Urinary bladder (tissue), 4 donors: ENCODE measurements around the gene TCEANC2. TPM values are rescaled to one million over a fixed set of nuclear protein-coding genes. Genes with fewer than 3 reads are reported as not detected.
"Not testable (repeated sequence)": the region's sequence is repeated elsewhere in the genome, so short reads cannot be mapped to it uniquely, and the experiment has no call there.

Experiments
- DNase-seq: peaks from one replicate; pipeline ENCODE4 v3.0.0-alpha.2; 2015; ENCODE audit errors: extremely low spot score
- H3K27ac ChIP-seq: one replicate; pipeline ENCODE4 v1.5.1; 2013; ENCODE audit warnings: low read depth, mild to moderate bottlenecking, moderate library complexity
- H3K36me3 ChIP-seq: one replicate; pipeline ENCODE4 v1.6.1; 2013; ENCODE audit warnings: mild to moderate bottlenecking, moderate library complexity; ENCODE audit not compliant: insufficient read depth
- H3K4me1 ChIP-seq: one replicate; pipeline ENCODE4 v1.6.1; 2013; ENCODE audit warnings: mild to moderate bottlenecking, moderate library complexity; ENCODE audit not compliant: insufficient read depth
- H3K4me3 ChIP-seq: one replicate; pipeline ENCODE4 v1.5.1; 2013; ENCODE audit warnings: low read depth, low read length
- WGBS: extraction: QIAGEN DNeasy Blood & Tissue Kit; methylation state at CpG from one replicate; pipeline ENCODE4 v1.1.7; 2013; 5-methylcytosine and 5-hydroxymethylcytosine counted together
- polyA plus RNA-seq: library from polyadenylated mRNA; stranded (reverse); fragments of 200-250 nt; gene quantifications from one replicate; pipeline ENCODE4 v1.2.3, GENCODE V29; 2013
- total RNA-seq: library from RNA; depleted of rRNA; stranded (reverse); fragments of >200 nt; gene quantifications from one replicate; pipeline ENCODE4 v1.2.3, GENCODE V29; 2014
- donor health status: healthy with polysubstance abuse.
- donor health status: healthy.

Gene TCEANC2
- total and polyA plus RNA-seq, 2 donors: 3.4 to 7.6 TPM

DNA sequence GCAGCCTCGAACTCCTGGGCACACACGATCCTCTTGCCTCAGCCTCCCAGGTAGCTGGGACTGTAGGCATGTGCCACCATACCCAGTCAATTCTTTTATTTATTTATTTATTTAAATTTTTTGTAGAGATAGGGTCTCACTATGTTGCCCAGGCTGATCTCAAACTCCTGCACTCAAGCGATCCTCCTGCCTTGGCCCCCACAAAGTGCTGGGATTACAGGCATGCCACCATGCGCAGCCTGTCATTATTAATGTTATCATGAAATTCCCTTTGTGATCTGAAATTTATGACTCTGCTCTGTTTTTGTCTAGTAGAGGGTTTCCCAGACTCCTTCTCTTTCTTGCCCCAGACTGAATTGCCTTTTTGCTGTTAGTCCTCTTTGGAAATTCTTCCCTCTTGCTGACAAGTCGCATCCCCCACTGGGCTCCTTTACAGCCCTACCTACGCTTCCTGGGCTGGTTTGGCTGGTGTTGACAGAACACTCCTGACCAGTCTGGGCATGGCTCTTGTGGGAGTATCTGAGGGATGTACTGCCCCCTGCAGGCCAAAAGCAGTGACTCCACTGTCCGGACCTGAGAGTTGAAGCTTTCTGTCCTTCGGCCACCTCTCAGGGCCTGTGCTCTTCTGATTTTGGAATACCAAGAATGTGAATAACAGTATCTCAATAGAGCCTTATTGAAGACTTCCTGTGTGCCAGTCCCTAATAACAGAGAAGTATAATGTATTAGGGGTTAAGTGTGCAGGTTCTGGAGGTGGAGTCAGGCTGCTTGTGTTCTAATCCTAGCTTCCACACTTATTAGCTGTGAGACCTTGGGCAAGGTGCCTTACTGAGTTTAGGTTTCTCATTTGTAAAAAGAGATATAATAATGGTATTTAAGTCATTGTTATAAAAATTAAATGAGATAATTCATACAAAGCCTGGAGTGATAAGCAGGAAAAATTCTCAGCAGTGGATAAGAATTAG lies 28.2 kb downstream of the TCEANC2 start:
- WGBS: 86% methylated on average over 8 of the region's 8 CpGs
- H3K4me3 ChIP-seq: no peak overlapping the region
- no peak for DNase-seq
- H3K36me3 ChIP-seq: no peaks in the 10 kb centered on the region
- no peak overlapping the region for H3K27ac ChIP-seq
- H3K4me1 ChIP-seq: no peaks in the 10 kb centered on the region

DNA sequence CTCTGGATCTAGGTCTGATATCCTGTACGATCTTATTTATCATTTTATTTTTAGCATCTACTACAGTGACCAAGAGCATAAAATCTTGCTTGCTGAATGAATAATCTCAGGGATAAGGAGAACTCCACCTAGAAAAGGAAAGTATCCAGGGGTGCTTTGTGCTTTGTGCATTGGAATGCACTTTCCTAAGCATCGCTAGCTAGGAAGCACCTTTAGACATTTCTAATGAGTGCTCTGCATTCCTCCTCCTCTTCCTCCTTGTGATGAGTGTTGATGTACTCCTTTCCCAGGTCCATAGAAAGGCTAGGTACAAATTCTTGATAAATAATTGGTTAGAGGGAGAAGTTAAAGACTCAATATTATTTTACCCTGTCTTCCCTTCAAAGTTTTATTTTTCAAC lies 31.4 kb downstream of the TCEANC2 start:
- no peak overlapping the region for H3K4me3 ChIP-seq
- no peak for DNase-seq
- 86% methylated on average over 2 of the region's 2 CpGs for WGBS
- no peaks in the 10 kb centered on the region for H3K36me3 ChIP-seq
- H3K4me1 ChIP-seq: no peaks in the 10 kb centered on the region
- no peak overlapping the region for H3K27ac ChIP-seq

DNA sequence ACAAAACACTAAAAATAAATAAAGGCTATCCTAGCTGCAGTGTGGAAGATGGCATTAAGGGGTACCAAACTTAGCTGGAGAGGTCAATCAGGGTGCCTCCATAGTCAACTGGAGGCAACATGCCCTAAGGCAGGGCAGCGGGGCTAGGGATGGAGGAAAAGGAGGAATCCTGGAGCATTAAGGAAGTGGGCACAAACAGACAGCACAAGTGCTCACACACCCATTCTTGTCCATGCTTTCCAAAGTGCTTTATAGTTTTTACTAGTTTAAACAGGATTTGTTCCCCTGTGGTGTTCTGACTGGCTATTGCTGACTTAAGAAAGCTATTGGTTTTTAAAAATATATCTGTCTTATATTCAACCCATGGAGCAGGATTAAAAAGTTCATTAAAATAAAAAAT lies 33.3 kb downstream of the TCEANC2 start:
- Histone ChIP-seq H3K4me3 (no peak overlapping the region), H3K36me3 (no peaks in the 10 kb centered on the region), H3K4me1 (no peaks in the 10 kb centered on the region), H3K27ac (no peak overlapping the region)
- DNase-seq: no peak
- 96% methylated on average over 1 of the region's 1 CpG for WGBS

DNA sequence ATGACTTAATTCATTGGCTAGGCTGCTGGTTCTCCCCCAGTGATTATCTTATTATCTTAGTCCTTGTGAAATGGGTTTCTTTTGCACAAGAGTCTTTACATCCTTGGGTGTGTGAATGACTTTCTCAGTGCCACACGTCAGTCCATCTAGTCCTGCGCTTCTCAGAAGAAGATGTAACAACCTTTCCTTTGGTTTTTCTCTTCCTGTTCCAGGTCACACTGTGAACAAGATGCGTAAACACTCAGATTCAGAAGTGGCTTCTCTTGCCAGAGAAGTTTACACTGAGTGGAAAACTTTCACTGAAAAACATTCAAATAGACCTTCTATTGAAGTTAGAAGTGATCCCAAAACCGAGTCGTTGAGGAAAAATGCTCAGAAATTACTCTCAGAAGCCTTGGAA lies 35.0 kb downstream of the TCEANC2 start:
- no peak for DNase-seq
- no peak overlapping the region for H3K27ac ChIP-seq
- H3K4me1 ChIP-seq: no peaks in the 10 kb centered on the region
- H3K36me3 ChIP-seq: no peaks in the 10 kb centered on the region
- 93% methylated on average over 5 of the region's 5 CpGs for WGBS
- no peak overlapping the region for H3K4me3 ChIP-seq

- Histone ChIP-seq H3K27ac (no peak overlapping the region), H3K36me3 (no peaks in the 10 kb centered on the region), H3K4me1 (no peaks in the 10 kb centered on the region), H3K4me3 (no peak overlapping the region)
- WGBS: 92% methylated on average over 3 of the region's 3 CpGs
- DNase-seq: no peak
Observed at GRCh38 chr1:54091666-54092065, 38.3 kb downstream of the TCEANC2 start.

- Histone ChIP-seq H3K4me3 (no peak overlapping the region), H3K36me3 (no peaks in the 10 kb centered on the region), H3K4me1 (no peaks in the 10 kb centered on the region), H3K27ac (no peak overlapping the region)
- DNase-seq: no peak
- WGBS: 86% methylated on average over 4 of the region's 4 CpGs
Observed at GRCh38 chr1:54094001-54094729, 40.8 kb downstream of the TCEANC2 start.

DNA sequence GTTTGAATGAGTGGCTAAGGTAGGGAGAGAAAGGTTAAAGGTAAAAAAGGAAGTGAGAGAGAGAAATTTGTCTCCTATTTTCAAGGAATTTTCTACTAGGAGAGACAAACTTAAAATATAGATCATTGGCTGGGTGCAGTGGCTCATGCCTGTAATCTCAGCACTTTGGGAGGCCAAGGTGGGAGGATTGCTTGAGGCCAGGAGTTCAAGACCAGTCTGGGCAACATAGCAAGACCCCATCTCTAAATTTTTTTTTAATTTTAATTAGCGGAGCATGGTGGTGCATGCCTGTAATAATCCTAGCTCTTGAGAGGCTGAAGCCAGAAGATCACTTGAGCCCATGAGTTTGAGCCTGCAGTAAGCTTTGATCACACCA lies 41.3 kb downstream of the TCEANC2 start:
- not testable (repeated sequence) for H3K4me1 ChIP-seq, H3K27ac ChIP-seq, DNase-seq, H3K4me3 ChIP-seq, H3K36me3 ChIP-seq
- WGBS: 100% methylated on average over 1 of the region's 1 CpG

GRCh38 chr1:54095546-54096226 lies 42.3 kb downstream of the TCEANC2 start:
- DNase-seq: no peak
- Histone ChIP-seq H3K4me1 (no peaks in the 10 kb centered on the region), H3K4me3 (no peak overlapping the region), H3K27ac (no peak overlapping the region), H3K36me3 (no peaks in the 10 kb centered on the region)
- WGBS: 73% methylated on average over 8 of the region's 8 CpGs

- DNase-seq: no peak
- no peaks in the 10 kb centered on the region for H3K36me3 ChIP-seq
- WGBS: 80% methylated on average over 25 of the region's 25 CpGs
- no peak overlapping the region for H3K27ac ChIP-seq
- H3K4me3 ChIP-seq: no peak overlapping the region
- H3K4me1 ChIP-seq: no peaks in the 10 kb centered on the region
Observed at GRCh38 chr1:54096227-54096876, 42.9 kb downstream of the TCEANC2 start.

DNA sequence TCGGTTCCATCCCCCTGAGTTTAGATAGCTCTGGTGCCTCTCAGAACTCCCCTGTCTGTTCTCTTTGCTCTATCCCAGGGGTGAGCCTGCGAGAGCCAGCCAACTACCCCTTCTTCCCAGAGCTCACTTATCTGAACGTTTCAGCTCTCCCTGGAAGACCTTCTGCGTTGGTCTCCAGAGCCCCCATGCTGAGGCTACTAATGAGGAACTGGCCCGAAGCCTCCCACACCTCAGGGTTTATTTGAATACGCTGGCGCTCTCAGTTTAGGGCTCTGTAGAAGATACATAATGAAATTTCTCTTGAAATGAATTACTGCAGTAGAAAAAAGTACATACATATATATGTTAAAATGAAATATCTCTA lies 43.5 kb downstream of the TCEANC2 start:
- 71% methylated on average over 7 of the region's 7 CpGs for WGBS

GRCh38 chr1:54099061-54099610 lies 45.7 kb downstream of the TCEANC2 start:
- Histone ChIP-seq H3K4me1 (no peaks in the 10 kb centered on the region), H3K27ac (no peak overlapping the region), H3K36me3 (no peaks in the 10 kb centered on the region), H3K4me3 (no peak overlapping the region)
- 82% methylated on average over 6 of the region's 6 CpGs for WGBS
- no peak for DNase-seq

More for the DNA sequence above, 43.5 kb downstream of the TCEANC2 start:
- Histone ChIP-seq H3K27ac (no peak overlapping the region), H3K4me3 (no peak overlapping the region), H3K36me3 (no peaks in the 10 kb centered on the region), H3K4me1 (no peaks in the 10 kb centered on the region)
- DNase-seq: no peak

- no peak overlapping the region for H3K4me3 ChIP-seq
- WGBS: 91% methylated on average over 2 of the region's 2 CpGs
Observed at GRCh38 chr1:54100500-54100899, 47.1 kb downstream of the TCEANC2 start.

GRCh38 chr1:54103414-54103813 lies 50.0 kb downstream of the TCEANC2 start:
- Histone ChIP-seq H3K27ac (no peak overlapping the region), H3K4me1 (no peaks in the 10 kb centered on the region), H3K36me3 (no peaks in the 10 kb centered on the region), H3K4me3 (no peak overlapping the region)
- WGBS: 91% methylated on average over 6 of the region's 6 CpGs
- DNase-seq: no peak

More at GRCh38 chr1:54100500-54100899, 47.1 kb downstream of the TCEANC2 start:
- Histone ChIP-seq H3K4me1 (no peaks in the 10 kb centered on the region), H3K27ac (no peak overlapping the region), H3K36me3 (no peaks in the 10 kb centered on the region)
- DNase-seq: no peak
